GM21825 (cell line): ENCODE measurements around the gene NR6A1.
A peak's percentile ranks its signal among the peaks of the same experiment; 100 is the strongest.

ENCODE experiments used
- ATAC-seq: cut with Tn5 transposase; IDR thresholded peaks from one replicate; pipeline ENCODE4 v1.9.1; 2021; ENCODE audit warnings: mild to moderate bottlenecking, moderate library complexity; ENCODE audit not compliant: unreplicated experiment

Gene NR6A1

GRCh38 chr9:124771021-124771866, at the start of gene NR6A1:
Gene NR6A1 (minus strand): TSS chr9:124771311.
- ATAC-seq: peak; percentile 87

GRCh38 chr9:124818431-124819281, 47.5 kb upstream of the NR6A1 start:
- ATAC-seq: no peak

GRCh38 chr9:124815601-124816000, 44.5 kb upstream of the NR6A1 start:
- ATAC-seq: no peak

- ATAC-seq: no peak
Observed at GRCh38 chr9:124814164-124814535, 43.0 kb upstream of the NR6A1 start.

- ATAC-seq: no peak
Observed at GRCh38 chr9:124813501-124814163, 42.5 kb upstream of the NR6A1 start.

- ATAC-seq: no peak
Observed at GRCh38 chr9:124813041-124813440, 41.9 kb upstream of the NR6A1 start.

GRCh38 chr9:124812441-124812876, 41.3 kb upstream of the NR6A1 start:
- ATAC-seq: no peak

- no peak for ATAC-seq
Observed at GRCh38 chr9:124810663-124811355, 39.7 kb upstream of the NR6A1 start.

GRCh38 chr9:124809741-124810500, 38.8 kb upstream of the NR6A1 start:
- no peak for ATAC-seq

- no peak for ATAC-seq
Observed at GRCh38 chr9:124809211-124809610, 38.1 kb upstream of the NR6A1 start.

GRCh38 chr9:124808246-124808956, 37.3 kb upstream of the NR6A1 start:
- ATAC-seq: no peak

- ATAC-seq: no peak
Observed at GRCh38 chr9:124805186-124805585, 34.1 kb upstream of the NR6A1 start.

GRCh38 chr9:124803911-124804310, 32.8 kb upstream of the NR6A1 start:
- no peak for ATAC-seq

GRCh38 chr9:124802426-124802825, 31.3 kb upstream of the NR6A1 start:
- no peak for ATAC-seq

GRCh38 chr9:124801356-124801755, 30.2 kb upstream of the NR6A1 start:
- ATAC-seq: no peak

GRCh38 chr9:124800306-124801259, 29.5 kb upstream of the NR6A1 start:
- no peak for ATAC-seq

- ATAC-seq: no peak
Observed at GRCh38 chr9:124799274-124800006, 28.3 kb upstream of the NR6A1 start.
